HG03558 (cell line): ENCODE data around the gene SLC22A31.
"Not testable (repeated sequence)": the region's sequence is repeated elsewhere in the genome, so short reads cannot be mapped to it uniquely, and the experiment has no call there.

Experiments
- ATAC-seq: cut with Tn5 transposase; IDR thresholded peaks from one replicate; pipeline ENCODE4 v1.9.1; 2021; ENCODE audit warnings: moderate number of reproducible peaks; ENCODE audit not compliant: unreplicated experiment; ENCODE audit errors: extremely low read depth

SLC22A31 gene

GRCh38 chr16:89200124-89200849, at the start of gene SLC22A31:
TSS of gene SLC22A31 (minus strand) at chr16:89200537. CDS start at chr16:89200501, 36 bp downstream.
- no peak for ATAC-seq

DNA sequence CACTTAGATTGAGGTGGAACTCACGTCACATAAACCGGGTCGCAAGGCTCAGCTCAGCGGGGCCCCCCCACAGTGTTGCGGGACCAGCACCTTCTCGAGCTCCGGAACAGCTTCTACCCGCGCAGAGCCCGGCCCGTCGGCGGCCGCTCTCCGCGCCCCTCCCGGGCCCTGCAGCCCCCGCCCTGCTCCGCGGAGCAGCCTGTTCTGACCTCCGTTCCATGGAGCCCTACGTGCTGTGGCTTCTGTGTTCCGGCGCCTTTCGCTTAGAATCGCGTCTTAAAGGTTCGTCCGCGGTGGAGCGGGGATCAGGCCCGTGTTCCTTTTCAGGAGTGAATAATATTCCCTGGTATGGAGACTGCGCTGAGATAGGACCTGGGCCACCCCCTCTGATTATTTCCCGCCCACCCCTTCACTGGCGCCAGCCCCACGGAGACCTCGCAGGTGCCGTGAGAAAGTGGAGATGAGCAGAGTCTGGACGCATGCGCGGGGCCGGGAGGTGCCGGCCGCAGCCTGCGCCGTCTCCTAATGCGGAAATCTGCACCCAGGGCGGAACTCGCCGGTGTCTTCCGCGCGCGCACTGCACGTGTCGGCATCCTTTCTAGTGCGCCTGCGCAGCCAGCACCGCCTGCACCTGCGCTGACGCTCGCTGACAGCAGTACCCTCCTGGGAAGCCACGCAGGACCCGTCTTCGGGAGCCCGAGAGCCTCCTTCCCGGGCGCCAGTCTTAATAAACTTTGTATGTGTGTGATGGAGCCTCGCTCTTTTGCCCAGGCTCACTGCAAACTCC, 48.1 kb upstream of the SLC22A31 start:
- no peak for ATAC-seq

GRCh38 chr16:89247734-89248075, 47.4 kb upstream of the SLC22A31 start:
- ATAC-seq = not testable (repeated sequence)

DNA sequence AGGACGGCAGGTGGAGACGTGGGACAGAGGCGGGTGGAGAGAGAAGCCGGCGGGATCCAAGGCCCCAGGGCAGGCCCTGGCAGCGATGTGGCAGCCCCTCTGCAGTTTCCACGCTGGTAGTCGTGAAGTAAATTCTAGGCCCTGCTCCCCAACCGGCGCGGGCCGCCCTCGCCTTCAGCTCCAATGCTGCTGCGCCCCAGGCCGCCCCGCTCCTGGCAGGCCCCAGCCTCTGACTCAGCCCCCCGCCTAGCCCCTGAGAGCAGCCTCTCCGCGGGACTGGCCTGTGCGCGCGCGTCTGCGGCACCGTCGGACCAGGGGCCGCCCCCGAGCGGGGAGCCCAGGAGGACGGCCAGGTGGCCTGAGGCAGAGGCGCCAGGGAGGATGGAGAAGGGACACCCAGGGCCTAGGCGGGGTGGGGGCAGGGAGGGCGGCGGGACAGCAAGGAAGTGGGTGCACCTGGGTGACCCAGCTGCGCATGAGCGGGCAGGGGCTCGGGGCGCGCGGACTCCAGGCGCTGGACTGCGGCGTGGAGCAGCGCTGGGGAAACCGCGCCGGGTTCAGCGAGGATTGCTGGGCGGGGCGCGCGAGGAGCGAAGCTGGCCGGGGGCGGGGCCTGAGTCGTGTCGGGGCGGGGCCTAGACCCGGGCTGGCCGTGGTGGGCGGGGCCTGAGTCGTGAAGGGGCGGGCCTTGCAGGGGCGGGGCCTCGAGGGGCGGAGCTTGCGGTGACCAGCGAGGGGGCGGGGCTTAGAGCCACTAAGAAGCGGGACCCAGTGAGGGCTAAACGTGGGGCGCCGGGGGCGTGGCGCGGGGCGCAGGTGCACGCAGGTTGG, 46.8 kb upstream of the SLC22A31 start:
- ATAC-seq = no peak

DNA sequence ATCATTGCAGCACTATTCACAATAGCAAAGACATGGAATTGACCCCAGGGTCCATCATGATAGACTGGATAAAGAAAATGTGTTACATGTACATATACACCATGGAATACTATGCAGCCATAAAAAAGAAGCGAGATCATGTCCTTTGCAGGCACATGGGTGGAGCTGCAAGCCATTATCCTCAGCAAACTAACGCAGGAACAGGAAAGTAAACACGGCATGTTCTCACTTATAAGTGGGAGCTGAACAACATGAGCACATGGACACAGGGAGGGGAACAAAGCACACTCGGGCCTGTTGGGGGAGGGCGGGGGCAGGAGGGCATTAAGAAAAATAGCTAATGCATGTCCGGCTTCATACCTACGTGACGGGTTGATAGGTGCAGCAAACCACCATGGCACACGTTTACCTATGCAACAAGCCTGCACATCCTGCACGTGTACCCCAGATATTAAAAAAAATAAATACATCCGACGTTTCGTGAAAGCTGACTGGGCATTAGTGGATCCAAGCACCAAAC, 46.1 kb upstream of the SLC22A31 start:
- no peak for ATAC-seq

- no peak for ATAC-seq
These were observed 44.4 kb upstream of the SLC22A31 start for GRCh38 chr16:89244754-89245153.

GRCh38 chr16:89244264-89244663, 43.9 kb upstream of the SLC22A31 start:
- ATAC-seq = not testable (repeated sequence)

- no peak for ATAC-seq
These were observed 43.3 kb upstream of the SLC22A31 start for GRCh38 chr16:89243664-89244063.

DNA sequence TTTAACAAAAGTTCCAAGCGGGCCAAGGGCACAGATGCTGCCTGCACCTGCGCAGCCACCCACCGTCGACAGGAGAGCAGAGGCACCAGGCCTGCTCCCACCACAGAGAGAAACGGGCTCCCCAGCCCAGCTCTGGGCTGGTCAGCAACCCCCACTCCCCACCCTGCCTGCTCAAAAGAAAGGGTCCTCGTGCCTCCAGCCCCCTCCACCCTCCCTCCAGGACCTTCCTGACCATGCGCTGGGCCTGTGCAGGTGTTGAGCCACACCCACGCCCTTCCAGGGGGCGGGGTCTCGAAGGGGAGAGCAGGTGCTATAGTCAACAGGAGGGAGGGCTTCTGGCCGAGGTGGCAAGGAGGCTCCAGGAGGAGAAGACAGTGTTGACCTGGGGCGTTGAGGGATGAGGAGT, 42.5 kb upstream of the SLC22A31 start:
- no peak for ATAC-seq

DNA sequence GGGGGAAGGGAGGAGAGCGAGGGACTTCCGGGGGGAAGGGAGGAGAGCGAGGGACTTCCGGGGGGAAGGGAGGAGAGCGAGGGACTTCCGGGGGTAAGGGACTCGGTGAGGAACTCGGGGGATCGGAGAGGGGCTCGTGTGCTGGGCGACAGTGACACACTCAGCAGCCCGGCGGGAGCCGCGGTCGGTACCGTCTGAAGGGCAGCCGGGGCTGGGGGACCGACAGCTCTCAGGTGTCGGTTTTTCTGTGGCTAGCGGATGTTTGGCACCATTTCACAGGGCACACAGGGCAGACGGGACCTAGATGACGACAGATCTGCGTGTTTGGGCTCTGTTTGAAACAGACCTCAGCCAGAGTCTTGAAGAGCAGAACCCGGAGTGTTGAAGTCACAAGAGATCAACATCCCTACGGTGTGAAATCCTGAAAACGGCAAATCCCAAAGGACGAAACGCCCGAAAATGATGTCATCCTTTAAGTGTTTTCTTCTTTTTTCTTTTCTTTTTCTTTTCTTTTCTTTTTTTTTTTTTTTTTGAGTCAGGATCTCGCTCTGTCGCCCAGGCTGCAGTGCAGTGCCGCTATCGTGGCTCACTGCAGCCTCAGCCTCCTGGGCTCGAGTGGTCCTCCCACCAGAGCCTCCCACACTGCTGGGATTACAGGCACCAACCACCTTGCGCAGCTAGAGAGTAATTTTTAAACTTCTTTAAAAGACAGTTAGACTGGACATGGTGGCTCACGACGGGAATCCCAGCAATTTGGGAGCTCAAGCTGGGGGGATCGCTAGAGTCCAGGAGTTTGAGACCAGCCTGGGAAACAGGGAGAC, 41.1 kb upstream of the SLC22A31 start:
- no peak for ATAC-seq

GRCh38 chr16:89237733-89238132, 37.4 kb upstream of the SLC22A31 start:
- ATAC-seq = no peak

GRCh38 chr16:89233678-89234490, 33.5 kb upstream of the SLC22A31 start:
- no peak for ATAC-seq

GRCh38 chr16:89232107-89232506, 31.8 kb upstream of the SLC22A31 start:
- ATAC-seq = no peak

DNA sequence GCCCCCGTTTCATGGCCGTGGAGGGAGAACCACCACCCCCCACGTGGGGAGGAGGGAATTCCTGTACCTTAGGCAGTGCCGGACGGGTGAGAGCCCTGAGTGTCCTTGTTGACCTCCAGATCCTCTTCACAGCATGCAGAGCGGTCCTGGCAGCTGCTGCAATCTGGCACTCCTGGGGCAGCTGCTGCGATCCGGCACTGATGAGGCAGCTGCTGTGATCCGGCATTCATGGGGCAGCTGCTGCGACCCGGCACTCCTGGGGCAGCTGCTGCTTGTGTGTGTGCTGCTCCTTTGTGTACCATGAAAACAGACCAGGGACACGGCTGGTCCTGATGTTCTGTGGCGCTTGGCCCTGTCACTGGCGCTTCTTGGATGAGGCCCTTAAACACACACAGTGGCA, 29.9 kb upstream of the SLC22A31 start:
- no peak for ATAC-seq

GRCh38 chr16:89224665-89225064, 24.3 kb upstream of the SLC22A31 start:
- ATAC-seq = no peak

- no peak for ATAC-seq
These were observed 22.6 kb upstream of the SLC22A31 start for GRCh38 chr16:89222931-89223330.

- ATAC-seq = no peak
These were observed 21.3 kb upstream of the SLC22A31 start for GRCh38 chr16:89221604-89222003.

DNA sequence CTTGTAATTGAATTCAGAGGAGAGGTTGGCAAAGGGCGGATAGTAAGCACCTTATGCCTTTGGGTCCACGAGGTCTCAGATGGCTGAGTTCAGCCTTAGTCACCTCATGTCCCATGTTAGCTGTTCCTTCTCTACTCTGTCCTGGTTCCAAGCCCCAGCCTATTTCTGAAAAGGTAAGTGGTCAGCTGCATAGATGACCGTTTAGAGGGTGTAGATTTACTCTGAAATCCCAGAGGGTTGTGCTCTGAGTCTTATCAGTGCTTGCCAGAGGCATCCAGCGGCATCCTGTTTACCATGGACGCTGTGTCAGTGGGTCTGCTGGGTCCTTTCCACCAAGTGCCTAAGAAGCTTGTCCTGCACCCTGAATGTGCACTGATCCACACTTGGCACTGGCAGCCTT, 19.0 kb upstream of the SLC22A31 start:
- ATAC-seq = no peak
